MM.1S (cell line): ENCODE data around the gene PHF21B.

Experiments
- DNase-seq: peaks from one replicate; pipeline ENCODE4 v3.0.0-alpha.2; 2015
- H2AFZ ChIP-seq: fragments of 300-600 bp; sonication (generic); 2 replicates; pipeline ENCODE4 v1.6.0; 2016; ENCODE audit warnings: antibody characterized with exemption, low read length
- H3F3A ChIP-seq: fragments of 300-600 bp; sonication (generic); 2 replicates; pipeline ENCODE4 v1.6.1; 2016; ENCODE audit warnings: mild to moderate bottlenecking, antibody characterized with exemption, low read length, moderate library complexity, mixed read lengths; ENCODE audit not compliant: insufficient read depth
- H3K27ac ChIP-seq: fragments of 300-600 bp; sonication (generic); 2 replicates; pipeline ENCODE4 v1.5.1; 2016; ENCODE audit warnings: mild to moderate bottlenecking, low read length
- H3K27me3 ChIP-seq: fragments of 300-600 bp; sonication (generic); replicated peaks from 2 replicates; pipeline ENCODE4 v1.6.0; 2016; ENCODE audit warnings: low read length; ENCODE audit not compliant: insufficient read depth
- H3K36me3 ChIP-seq: fragments of 300-600 bp; sonication (generic); replicated peaks from 2 replicates; pipeline ENCODE4 v1.6.1; 2016; ENCODE audit warnings: mild to moderate bottlenecking, low read length, mixed read lengths; ENCODE audit not compliant: insufficient read depth
- H3K4me1 ChIP-seq: fragments of 300-600 bp; sonication (generic); 2 replicates; pipeline ENCODE4 v1.6.1; 2016; ENCODE audit warnings: low read length, mixed read lengths
- H3K4me2 ChIP-seq: fragments of 300-600 bp; sonication (generic); 2 replicates; pipeline ENCODE4 v1.6.0; 2016; ENCODE audit warnings: low read depth, low read length
- H3K4me3 ChIP-seq: fragments of 300-600 bp; sonication (generic); 2 replicates; pipeline ENCODE4 v1.5.1; 2016; ENCODE audit warnings: low read length, mixed read lengths
- H3K79me2 ChIP-seq: fragments of 300-600 bp; sonication (generic); 2 replicates; pipeline ENCODE4 v1.6.1; 2016; ENCODE audit warnings: mixed run types, low read length, mixed read lengths
- H3K9ac ChIP-seq: fragments of 300-600 bp; sonication (generic); 2 replicates; pipeline ENCODE4 v1.6.1; 2016; ENCODE audit warnings: low read length, mixed read lengths
- H3K9me2 ChIP-seq: fragments of 300-600 bp; sonication (generic); replicated peaks from 2 replicates; pipeline ENCODE4 v1.6.1; 2016; ENCODE audit warnings: mild to moderate bottlenecking, low read length, mixed read lengths; ENCODE audit not compliant: insufficient read depth
- H3K9me3 ChIP-seq: fragments of 300-600 bp; sonication (generic); replicated peaks from 2 replicates; pipeline ENCODE4 v1.6.1; 2016; ENCODE audit warnings: mild to moderate bottlenecking, low read length, mixed read lengths; ENCODE audit not compliant: insufficient read depth
- H4K20me1 ChIP-seq: fragments of 300-600 bp; sonication (generic); 2 replicates; pipeline ENCODE4 v1.6.1; 2016; ENCODE audit warnings: mild to moderate bottlenecking, low read length, moderate library complexity, mixed read lengths; ENCODE audit not compliant: insufficient read depth
- CTCF ChIP-seq: fragments of 300-600 bp; sonication (generic); IDR thresholded peaks from 2 replicates; pipeline ENCODE4 v1.5.1; 2016; ENCODE audit warnings: antibody characterized with exemption, low read length, mixed read lengths
- EZH2 ChIP-seq: fragments of 300-600 bp; sonication (generic); optimal IDR thresholded peaks from 2 replicates; pipeline ENCODE3; 2017; ENCODE audit warnings: low read depth, mild to moderate bottlenecking, antibody characterized with exemption, low read length, mixed read lengths
- EZH2phosphoT487 ChIP-seq: fragments of 300-600 bp; sonication (generic); IDR thresholded peaks from 2 replicates; pipeline ENCODE4 v1.6.1; 2018; ENCODE audit warnings: antibody characterized with exemption, low read length

The PHF21B gene

DNA sequence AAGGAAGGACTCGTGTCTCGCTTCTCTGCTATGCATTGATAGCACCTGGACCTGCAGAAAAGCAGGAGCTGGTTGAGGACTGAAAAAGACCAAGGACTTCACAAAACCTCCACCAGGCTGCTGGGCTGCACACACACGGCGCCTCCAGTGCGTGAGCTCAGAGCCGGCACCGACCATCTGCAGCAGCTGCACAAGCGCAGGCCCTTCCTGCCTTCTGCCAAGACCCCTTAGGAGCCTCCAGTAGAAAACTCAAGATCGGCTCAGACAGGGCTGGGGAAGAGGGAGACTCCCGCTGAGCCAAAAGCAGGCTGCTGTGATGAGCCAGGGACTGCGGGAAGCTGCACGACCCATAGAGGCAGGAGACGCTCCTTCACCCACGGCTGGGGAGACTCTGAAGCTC, 70.9 kb downstream of the PHF21B start:
- no peak for TF ChIP-seq CTCF
- TF ChIP-seq EZH2phosphoT487: no peak
- TF ChIP-seq EZH2: no peak
- no peak overlapping the region for H2AFZ ChIP-seq
- DNase-seq: no peak
- H3K9me2 ChIP-seq: no peaks in the 10 kb centered on the region
- no peak overlapping the region for H3K27ac ChIP-seq
- H3F3A ChIP-seq: no peaks in the 10 kb centered on the region
- no peaks in the 10 kb centered on the region for H3K36me3 ChIP-seq
- no peaks in the 10 kb centered on the region for H3K79me2 ChIP-seq
- no peak overlapping the region for H3K4me3 ChIP-seq
- H4K20me1 ChIP-seq: no peaks in the 10 kb centered on the region
- peaks cover 99% of the 10 kb centered on the region for H3K27me3 ChIP-seq
- no peaks in the 10 kb centered on the region for H3K9me3 ChIP-seq
- H3K4me2 ChIP-seq: no peak overlapping the region
- H3K9ac ChIP-seq: no peak overlapping the region
- no peaks in the 10 kb centered on the region for H3K4me1 ChIP-seq

GRCh38 chr22:44937216-44937615, 72.6 kb downstream of the PHF21B start:
- peaks cover 99% of the 10 kb centered on the region for H3K27me3 ChIP-seq
- no peak overlapping the region for H3K9ac ChIP-seq
- H3K79me2 ChIP-seq: no peaks in the 10 kb centered on the region
- no peak overlapping the region for H3K4me3 ChIP-seq
- H3K9me2 ChIP-seq: no peaks in the 10 kb centered on the region
- H3K9me3 ChIP-seq: no peaks in the 10 kb centered on the region
- no peak overlapping the region for H3K27ac ChIP-seq
- H2AFZ ChIP-seq: no peak overlapping the region
- no peak for DNase-seq
- no peaks in the 10 kb centered on the region for H4K20me1 ChIP-seq
- no peaks in the 10 kb centered on the region for H3K4me1 ChIP-seq
- H3K4me2 ChIP-seq: no peak overlapping the region
- no peaks in the 10 kb centered on the region for H3F3A ChIP-seq
- TF ChIP-seq EZH2: no peak
- no peak for TF ChIP-seq CTCF
- TF ChIP-seq EZH2phosphoT487: no peak
- H3K36me3 ChIP-seq: no peaks in the 10 kb centered on the region

GRCh38 chr22:44936201-44936600, 73.6 kb downstream of the PHF21B start:
- TF ChIP-seq EZH2: no peak
- TF ChIP-seq EZH2phosphoT487: no peak
- TF ChIP-seq CTCF: no peak
- H3K36me3 ChIP-seq: no peaks in the 10 kb centered on the region
- no peak overlapping the region for H2AFZ ChIP-seq
- H3K9me2 ChIP-seq: no peaks in the 10 kb centered on the region
- no peaks in the 10 kb centered on the region for H3K4me1 ChIP-seq
- H3K9me3 ChIP-seq: no peaks in the 10 kb centered on the region
- H3K9ac ChIP-seq: no peak overlapping the region
- H4K20me1 ChIP-seq: no peaks in the 10 kb centered on the region
- H3F3A ChIP-seq: no peaks in the 10 kb centered on the region
- H3K4me2 ChIP-seq: no peak overlapping the region
- H3K27ac ChIP-seq: no peak overlapping the region
- H3K4me3 ChIP-seq: no peak overlapping the region
- peaks cover 99% of the 10 kb centered on the region for H3K27me3 ChIP-seq
- no peak for DNase-seq
- H3K79me2 ChIP-seq: no peaks in the 10 kb centered on the region
